ENCODE data around the gene TP53TG5. TPM values are rescaled to one million over a fixed set of nuclear protein-coding genes. Genes with fewer than 3 reads are reported as not detected.

TP53TG5 gene
- total and polyA plus RNA-seq, 2 of the 8 experiments (the other 6 are each of a cell fraction or from before 2014, with no cell fraction given): not detected

DNA sequence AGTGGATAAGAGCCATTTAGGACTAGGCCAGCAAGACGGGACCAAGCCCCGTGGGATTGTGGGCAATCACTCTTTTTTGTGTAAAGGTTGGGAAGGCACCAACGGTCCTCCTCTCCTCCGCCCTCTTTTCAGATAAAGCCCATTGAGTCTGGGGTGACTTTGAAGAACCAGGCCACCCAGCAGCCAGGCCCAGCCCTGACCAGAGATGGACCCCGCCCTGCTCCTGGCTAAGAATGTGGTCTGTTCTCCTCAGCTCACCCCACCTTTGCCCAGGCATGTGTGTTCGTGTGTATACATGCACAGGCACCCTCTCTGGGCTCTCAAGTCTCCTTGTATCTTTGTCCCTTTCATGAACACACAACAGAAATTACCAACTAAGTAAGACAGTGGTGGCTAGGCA lies 39.0 kb downstream of the TP53TG5 start:
- H4K91ac ChIP-seq (replicated peaks; ENCODE audit: insufficient read length, low read length): peak overlapping the region; percentile 29
- H3K27ac ChIP-seq (ENCODE audit: low read depth, low read length): no peak overlapping the region
- H3K79me2 ChIP-seq (ENCODE audit: control insufficient read depth in 1 of 2, insufficient read depth in 2 of 2, low read length in 2 of 2): peaks cover 0 to 81% of the 10 kb centered on the region in 2 experiments; a peak in 3 of 4 replicates
- H3K23me2 ChIP-seq (ENCODE audit: low read depth, low read length): no peaks in the 10 kb centered on the region
- peak overlapping the region; percentile 4; the same call in 1 of the 2 replicates for H3K18ac ChIP-seq (ENCODE audit: extremely low read depth, low read length)
- WGBS, 2 experiments (ENCODE audit: extremely low coverage in 1 of 2, insufficient coverage in 1 of 2, insufficient read length in 1 of 2, insufficient replicate concordance in 2 of 2, low coverage in 1 of 2, low lambda C conversion rate in 2 of 2, missing lambda C conversion rate in 1 of 2): 87% methylated on average over 6 of the region's 6 CpGs; no CpG with 5 or more reads in 1 of the 2 experiments
- H3K14ac ChIP-seq (ENCODE audit: insufficient read length): no peak overlapping the region
- POLR2A ChIA-PET (ENCODE audit: partially characterized antibody): interaction anchor here (0.8 to 8.1 kb wide), 4 partner anchors 9 to 68 kb away, joined by 3 to 60 read pairs (median 10); partner anchors contain the start of genes DBNDD2 and SDC4
- FAIRE-seq (no peak), DNase-seq (ENCODE audit: low read depth in 1 of 2, low spot score in 2 of 2) (no peak)
- peaks cover 0 to 6% (median 0%) of the 10 kb centered on the region in 4 experiments; a peak in 3 of 8 replicates for H3K36me3 ChIP-seq (ENCODE audit: control insufficient read depth in 2 of 4, insufficient read depth in 4 of 4, low read length in 3 of 4)
- no peak overlapping the region for H4K8ac ChIP-seq (ENCODE audit: extremely low read depth, insufficient read depth, low read length)
- H3K56ac ChIP-seq (replicated peaks; ENCODE audit: insufficient read length, low read depth, low read length): no peak overlapping the region
- H3K9ac ChIP-seq (replicated peaks in 1 of 4; ENCODE audit: extremely low read depth in 1 of 4, low read depth in 3 of 4, low read length in 3 of 4): no peak overlapping the region; a peak in 1 of 7 replicates
- no peak overlapping the region for H3K4me3 ChIP-seq (ENCODE audit: extremely low read depth in 1 of 4, insufficient read depth in 2 of 4, low read depth in 3 of 4, low read length in 4 of 4)
- peaks cover 25 to 58% (median 41%) of the 10 kb centered on the region in 4 experiments for H3K4me1 ChIP-seq (replicated peaks in 1 of 4; ENCODE audit: control insufficient read depth in 3 of 4, insufficient read depth in 4 of 4, low read length in 3 of 4)
- H3K9me3 ChIP-seq (ENCODE audit: insufficient read depth in 2 of 2, low read depth in 1 of 2, low read length in 1 of 2): no peaks in the 10 kb centered on the region
- H2BK15ac ChIP-seq (ENCODE audit: low read length): peak overlapping the region; percentile 90; the same call in 1 of the 2 replicates
- H4K5ac ChIP-seq (ENCODE audit: insufficient read length, low read depth, low read length): no peak overlapping the region
- no peak overlapping the region for H2AFZ ChIP-seq (ENCODE audit: low read length)
- no peak overlapping the region; the same call in 1 of the 2 replicates for H2BK12ac ChIP-seq (ENCODE audit: low read depth, low read length)
- H3K4me2 ChIP-seq (ENCODE audit: insufficient read depth in 1 of 2, low read depth in 2 of 2, low read length in 2 of 2): no peak overlapping the region
- no peak overlapping the region for H2BK120ac ChIP-seq (replicated peaks; ENCODE audit: low read depth, low read length)
- no peaks in the 10 kb centered on the region for H3K27me3 ChIP-seq (replicated peaks in 1 of 4; ENCODE audit: control insufficient read depth in 3 of 4, extremely low read depth in 1 of 4, insufficient read depth in 3 of 4, low read length in 3 of 4)
- H2AK5ac ChIP-seq (ENCODE audit: low read depth, low read length): peak overlapping the region; percentile 83; the same call in 1 of the 2 replicates
- no peak overlapping the region for H3K23ac ChIP-seq (ENCODE audit: insufficient read length)
- no peak overlapping the region for H2BK20ac ChIP-seq (ENCODE audit: low read length)
- H4K20me1 ChIP-seq (replicated peaks in 1 of 2; ENCODE audit: control insufficient read depth in 1 of 2, insufficient read depth in 2 of 2, low read length in 2 of 2): peaks cover 0 to 2% of the 10 kb centered on the region in 2 experiments
- CTCF ChIA-PET (ENCODE audit: partially characterized antibody): interaction anchor here (1.4 to 5.0 kb wide), 4 partner anchors 16 to 34 kb away, joined by 3 to 44 read pairs (median 14); partner anchors contain the start of gene SYS1
- no peak overlapping the region for H3K4ac ChIP-seq (replicated peaks; ENCODE audit: insufficient read length, low read depth, low read length)
- H2BK5ac ChIP-seq (ENCODE audit: low read depth, low read length): no peak overlapping the region
- H3K79me1 ChIP-seq (ENCODE audit: low read depth, low read length): peaks cover 24% of the 10 kb centered on the region
- TF ChIP-seq JUN (IDR thresholded peaks at IDR 0.05; ENCODE audit: low read depth, low read length) (no peak), BRCA1 (IDR thresholded peaks at IDR 0.05; ENCODE audit: low read depth, low read length) (no peak), SAP30 (IDR thresholded peaks at IDR 0.05; ENCODE audit: insufficient read depth, insufficient replicate concordance, low read length) (no peak)

Measured in H1 (cell line).